Testis (tissue), 2 donors: ENCODE measurements around the gene TRIO.

Experiments
- CTCF ChIP-seq, 3 experiments: fragments of 450-650 bp in 2 of 3; fragments of 200-600 bp in 1 of 3; sonication (generic) in 1 of 3; IDR thresholded peaks; one replicate each; pipeline ENCODE4 v1.5.1; 2016 to 2019; ENCODE audit warnings: antibody characterized with exemption in 3 of 3, mild to moderate bottlenecking in 2 of 3, moderate library complexity in 1 of 3
- POLR2A ChIP-seq: fragments of 450-650 bp; IDR thresholded peaks from one replicate; pipeline ENCODE4 v1.6.1; 2017; ENCODE audit warnings: antibody characterized with exemption, mild to moderate bottlenecking, moderate library complexity

DNA sequence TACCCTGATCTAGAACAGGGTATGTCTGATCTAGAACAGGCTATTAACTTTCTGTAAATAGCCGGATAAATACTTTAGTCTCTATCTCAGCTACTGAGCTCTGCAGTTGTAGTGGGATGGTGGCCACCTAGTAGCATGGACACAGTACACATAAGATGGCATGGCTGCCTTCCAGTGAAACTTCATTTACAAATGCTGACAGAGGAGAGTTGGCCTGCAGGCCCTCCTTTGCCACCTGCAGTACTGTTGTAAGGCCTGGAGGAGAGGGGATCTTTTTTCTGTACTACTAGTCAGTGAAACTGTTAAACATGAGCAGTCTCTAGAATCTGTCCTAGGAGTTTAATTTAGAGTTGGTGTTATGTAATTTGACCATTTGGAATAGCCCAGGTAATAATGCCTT, 86.0 kb downstream of the TRIO start:
- TF ChIP-seq CTCF (IDR thresholded peaks at IDR 0.05) (no peak), POLR2A (no peak)
